GM18907 (cell line): ENCODE results near the gene APOC3.
"Not testable (repeated sequence)": the region's sequence is repeated elsewhere in the genome, so short reads cannot be mapped to it uniquely, and the experiment has no call there.

Source experiments
- ATAC-seq: cut with Tn5 transposase; IDR thresholded peaks from one replicate; pipeline ENCODE4 v1.9.1; 2021; ENCODE audit warnings: mild to moderate bottlenecking, moderate library complexity; ENCODE audit not compliant: unreplicated experiment

APOC3 gene

DNA sequence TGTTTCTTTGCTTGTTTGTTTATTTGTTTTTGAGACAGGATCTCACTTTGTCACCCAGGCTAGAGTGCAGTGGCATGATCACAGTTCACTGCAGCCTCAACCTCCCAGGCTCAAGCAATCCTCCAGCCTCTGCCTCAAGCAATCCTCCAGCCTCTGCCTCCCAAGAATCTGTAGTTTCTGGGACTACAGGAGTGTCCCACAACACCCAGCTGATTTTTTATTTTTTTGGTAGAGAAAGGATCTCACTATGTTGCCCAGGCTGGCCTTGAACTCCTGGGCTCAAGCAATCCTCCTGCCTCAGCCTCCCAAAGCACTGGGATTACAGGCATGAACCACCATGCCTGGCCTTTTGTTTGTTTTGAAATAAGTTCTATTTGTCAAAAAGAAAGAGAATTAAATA lies 28.0 kb upstream of the APOC3 start:
- ATAC-seq: not testable (repeated sequence)

- ATAC-seq: no peak
Measured at GRCh38 chr11:116804001-116804400, 25.7 kb upstream of the APOC3 start.

- ATAC-seq: no peak
Measured at GRCh38 chr11:116807601-116808261, 22.0 kb upstream of the APOC3 start.

- ATAC-seq: no peak
Measured at GRCh38 chr11:116808262-116809175, 21.2 kb upstream of the APOC3 start.

DNA sequence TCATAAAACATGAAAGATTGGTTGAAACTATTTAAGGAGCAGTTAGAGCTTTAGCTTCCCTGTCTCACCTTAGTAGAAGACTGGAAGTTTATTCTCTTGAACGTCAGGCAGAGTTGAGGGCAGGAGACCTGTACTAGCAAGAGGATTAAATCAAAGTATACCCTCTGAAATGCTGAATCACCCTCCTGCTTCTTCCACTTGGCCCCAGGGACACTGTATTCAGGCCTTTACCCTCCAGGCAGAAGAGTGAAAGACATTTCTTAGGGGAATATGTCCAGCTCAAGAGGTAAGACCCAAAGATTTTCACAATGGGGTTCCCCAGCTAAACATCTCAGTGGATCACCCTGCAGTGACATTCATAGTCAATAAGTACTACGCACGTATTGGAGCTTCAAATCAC lies 18.5 kb upstream of the APOC3 start:
- ATAC-seq: no peak

GRCh38 chr11:116812109-116812508 lies 17.6 kb upstream of the APOC3 start:
- ATAC-seq: no peak

GRCh38 chr11:116813170-116813569 lies 16.5 kb upstream of the APOC3 start:
- no peak for ATAC-seq

DNA sequence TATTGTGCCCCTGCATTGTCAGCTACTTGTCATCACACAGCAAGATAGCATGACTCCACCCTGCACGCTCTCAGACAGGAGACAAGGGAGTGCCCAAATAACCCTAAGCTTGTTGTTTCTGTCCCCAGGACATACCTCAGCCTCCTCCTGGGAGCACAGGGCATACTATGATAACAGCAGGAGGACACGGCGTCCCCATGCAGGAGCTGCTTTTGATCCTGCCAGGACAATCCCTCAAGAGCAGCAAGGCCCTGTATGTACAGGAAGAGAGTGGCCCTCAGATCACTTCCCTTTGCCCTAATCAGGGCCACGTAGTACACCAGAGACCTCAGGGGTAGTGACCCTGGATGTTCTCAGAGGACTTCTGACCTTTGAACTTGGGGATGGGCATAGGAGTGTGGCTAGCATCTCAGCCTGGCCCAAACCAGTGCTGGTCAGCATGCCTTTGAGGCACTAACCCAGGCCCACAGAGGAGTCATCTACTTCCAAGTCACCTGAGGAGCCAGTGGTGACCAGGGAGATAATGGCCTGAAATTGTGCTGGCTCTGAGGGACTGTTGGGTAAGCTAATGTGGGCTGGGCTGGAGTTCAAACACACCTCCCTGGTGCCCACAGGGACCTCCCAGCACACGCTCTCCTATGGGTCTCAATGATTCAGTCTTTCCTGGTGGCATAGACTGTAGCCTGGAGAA lies 15.8 kb upstream of the APOC3 start:
- no peak for ATAC-seq

DNA sequence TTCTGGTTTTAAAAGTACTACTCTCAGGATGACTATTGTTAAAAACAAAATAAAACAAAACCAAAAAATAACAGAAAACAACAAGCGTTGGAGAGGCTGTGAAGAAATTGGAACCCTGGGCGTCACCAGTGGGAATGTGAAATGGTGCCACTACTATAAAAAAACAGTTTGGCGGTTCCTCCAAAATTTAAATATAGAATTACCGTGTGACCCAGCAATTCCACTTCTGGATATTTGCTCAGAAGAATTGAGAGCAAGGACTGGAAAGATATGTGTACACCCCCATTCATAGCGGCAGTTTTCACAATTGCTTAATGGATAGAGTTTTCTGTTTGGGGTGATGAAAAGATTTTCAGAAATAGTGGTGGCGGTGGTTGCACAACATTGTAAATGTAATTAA lies 15.2 kb upstream of the APOC3 start:
- ATAC-seq: no peak

GRCh38 chr11:116819049-116819448 lies 10.7 kb upstream of the APOC3 start:
- no peak for ATAC-seq

GRCh38 chr11:116821050-116821918 lies 8.4 kb upstream of the APOC3 start:
- no peak for ATAC-seq

DNA sequence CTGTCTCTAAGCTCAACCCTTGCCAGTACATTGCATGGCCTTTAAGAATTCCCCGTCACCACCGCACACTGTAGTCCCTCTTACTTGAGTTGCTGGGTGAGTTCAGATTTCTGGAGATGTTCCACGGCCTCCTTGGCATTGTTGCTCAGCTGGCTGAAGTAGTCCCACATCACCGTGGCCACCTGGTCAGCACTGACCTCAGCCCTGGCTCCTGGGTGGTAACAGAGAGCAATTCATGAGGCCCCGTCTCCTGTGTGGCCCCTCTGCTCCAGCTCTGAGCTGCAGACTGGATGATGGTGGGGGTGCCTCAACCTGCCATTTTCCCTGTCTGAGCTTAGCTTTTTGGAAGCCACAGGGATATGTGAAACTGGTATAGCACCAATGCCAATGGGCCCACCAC lies 7.1 kb upstream of the APOC3 start:
- no peak for ATAC-seq

GRCh38 chr11:116823031-116823843 lies 6.5 kb upstream of the APOC3 start, which contains the start of gene APOA4:
TSS of gene APOA4 (minus strand) at chr11:116823304. CDS start at chr11:116823191, 113 bp downstream.
- ATAC-seq: no peak

DNA sequence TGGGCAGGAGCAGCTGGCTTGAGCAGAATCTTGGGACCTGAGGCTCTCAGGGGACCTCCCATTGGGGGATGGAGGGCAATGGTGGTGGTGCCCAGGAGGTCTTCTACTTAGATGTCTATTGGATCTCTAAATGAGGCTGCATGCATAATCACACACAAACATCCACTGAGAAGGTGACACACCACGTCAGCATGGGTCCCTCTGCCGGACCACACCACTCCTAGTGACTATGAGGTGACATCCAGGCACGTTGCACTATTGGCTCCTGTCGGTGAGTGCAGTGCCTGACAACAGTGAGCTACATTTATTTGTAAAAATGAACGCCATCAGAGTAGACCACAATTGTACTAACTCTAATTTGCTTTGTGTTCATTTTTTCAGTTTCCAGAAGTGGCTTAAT lies 4.3 kb upstream of the APOC3 start:
- no peak for ATAC-seq

- no peak for ATAC-seq
Measured at GRCh38 chr11:116825854-116826750, 3.6 kb upstream of the APOC3 start.

GRCh38 chr11:116826751-116827431 lies 2.8 kb upstream of the APOC3 start:
- no peak for ATAC-seq

DNA sequence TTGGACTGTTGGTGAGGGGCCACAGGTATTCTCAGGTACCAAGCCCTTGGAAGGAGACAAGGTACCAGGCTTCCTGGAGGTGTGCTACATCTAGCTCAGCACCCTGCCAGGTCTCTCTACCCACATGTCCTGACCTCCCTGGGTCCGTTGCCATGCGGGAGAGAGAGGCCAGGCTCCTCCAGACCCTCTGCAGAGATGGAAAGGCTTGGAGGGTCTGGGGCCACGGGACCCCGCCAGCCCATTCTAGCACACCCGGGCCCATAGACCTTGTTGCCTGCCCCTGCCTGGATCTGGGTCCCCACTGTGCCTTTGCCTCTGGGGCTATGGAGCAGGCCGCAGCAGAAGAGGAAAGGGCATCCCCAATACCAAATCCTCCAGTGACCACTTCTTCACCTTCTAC lies 2.2 kb upstream of the APOC3 start:
- ATAC-seq: no peak
